ENCODE results near the gene IST1.
"Not testable (repeated sequence)": the region's sequence is repeated elsewhere in the genome, so short reads cannot be mapped to it uniquely, and the experiment has no call there.

Gene IST1

DNA sequence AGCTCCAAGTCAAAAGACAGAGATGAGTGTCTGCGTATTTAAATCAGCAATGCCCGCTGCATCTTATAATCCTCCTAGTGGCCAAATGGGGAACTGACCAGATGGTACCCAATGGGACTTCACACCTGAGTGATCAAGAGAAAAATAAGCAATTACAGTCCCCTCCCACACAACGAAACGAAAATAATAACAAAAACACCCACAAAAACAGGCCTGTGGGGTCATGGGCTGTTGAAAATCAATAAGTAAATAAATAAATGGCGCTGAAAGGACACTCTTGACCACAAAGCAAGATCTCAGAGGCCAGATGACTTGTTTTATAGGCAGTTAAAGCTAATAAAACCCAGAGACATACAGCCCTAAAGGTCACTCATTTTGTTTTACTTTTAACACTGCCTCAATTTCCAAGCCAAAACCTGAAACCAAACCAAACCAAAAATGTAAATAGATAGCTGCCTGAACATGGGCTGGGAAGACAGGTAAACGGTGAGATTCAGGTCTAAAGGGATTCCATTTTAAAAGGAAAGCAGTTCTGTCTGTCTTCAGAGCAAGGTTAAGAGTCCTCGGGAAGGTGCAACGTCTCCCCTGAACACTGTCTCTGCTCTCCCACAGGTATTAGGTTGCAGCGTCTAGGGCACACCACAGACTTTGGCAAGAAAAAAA, 12.7 kb upstream of the IST1 start:
- DNase-seq, result peak; percentile 62

DNA sequence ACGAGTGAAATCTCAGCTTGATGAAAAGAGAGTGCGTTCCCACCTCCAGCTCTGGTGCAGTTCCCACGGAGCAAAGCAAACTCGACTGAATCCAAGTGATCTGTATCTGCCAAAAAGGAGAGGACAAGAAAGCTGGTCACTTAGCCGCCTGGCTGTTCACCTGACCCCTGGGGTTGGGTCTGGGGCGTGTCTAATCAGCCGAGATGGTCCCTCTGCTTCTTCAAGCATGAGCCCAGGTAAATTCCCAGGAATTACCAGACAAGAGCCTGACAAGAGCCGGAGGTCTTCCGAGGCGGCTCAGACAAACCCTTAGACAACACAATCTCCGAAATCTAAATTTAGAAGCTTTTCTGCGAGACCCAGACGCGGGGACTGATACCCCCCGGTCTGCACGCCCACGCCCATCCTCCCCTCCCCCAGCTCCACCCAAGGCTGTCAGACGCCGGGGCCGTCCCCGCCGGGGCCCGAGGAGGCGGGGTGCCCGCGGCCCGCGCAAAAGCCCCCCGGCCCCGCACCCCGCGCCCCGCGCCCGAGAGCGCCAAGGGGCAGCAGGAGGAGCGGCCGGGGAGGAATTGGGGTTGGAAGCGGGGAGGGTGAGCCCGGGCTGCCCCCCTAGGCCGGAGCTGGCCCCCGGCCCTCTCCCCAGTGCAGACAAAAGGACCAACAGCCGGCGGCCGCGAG, 12.0 kb upstream of the IST1 start:
- peak; percentile 44 for DNase-seq

DNA sequence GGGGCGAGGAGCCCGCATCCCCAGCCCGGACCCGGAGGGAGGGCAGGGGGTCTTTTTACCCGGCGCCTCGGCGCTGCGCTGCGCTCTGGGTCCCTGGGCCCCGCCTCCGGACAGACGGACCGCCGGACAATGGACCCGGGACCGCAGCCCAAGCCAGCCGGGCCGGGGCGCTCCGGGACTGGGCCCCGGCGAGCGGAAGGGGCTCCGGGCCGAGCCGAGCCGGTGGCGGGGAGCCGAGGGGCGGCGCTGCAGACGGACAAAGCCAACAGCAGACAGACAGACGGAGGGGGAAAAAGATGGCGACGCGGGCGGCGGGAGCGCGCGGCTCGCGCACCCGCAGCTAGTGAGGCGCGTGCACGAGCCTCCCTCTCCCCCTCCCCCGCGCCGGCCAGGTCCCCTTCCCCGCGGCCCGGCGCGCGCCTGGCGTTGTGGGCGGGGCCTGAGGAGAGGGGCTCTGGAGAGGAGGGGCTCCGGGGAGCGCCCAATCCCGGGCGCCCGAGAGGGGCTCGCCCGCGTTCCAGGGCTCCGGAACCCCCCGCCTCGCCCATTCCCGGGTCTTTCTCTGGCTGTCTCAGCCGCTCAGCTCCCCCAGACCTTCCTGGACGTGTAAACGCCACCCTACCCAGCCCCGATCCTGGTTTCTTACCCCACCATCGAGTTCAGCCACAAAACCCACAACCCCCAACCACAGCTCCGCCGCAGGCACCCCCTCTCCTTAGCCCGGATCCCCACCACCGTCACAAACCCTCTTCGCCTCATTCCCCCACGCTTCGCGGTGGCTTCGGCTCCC, 11.3 kb upstream of the IST1 start, which contains the start of gene ZNF821:
ZNF821 (minus strand) TSS at position 334 of the 790 bp plus-strand sequence. CDS start 4,236 bp downstream, outside the sequence.
- DNase-seq, result peak; percentile 81

DNA sequence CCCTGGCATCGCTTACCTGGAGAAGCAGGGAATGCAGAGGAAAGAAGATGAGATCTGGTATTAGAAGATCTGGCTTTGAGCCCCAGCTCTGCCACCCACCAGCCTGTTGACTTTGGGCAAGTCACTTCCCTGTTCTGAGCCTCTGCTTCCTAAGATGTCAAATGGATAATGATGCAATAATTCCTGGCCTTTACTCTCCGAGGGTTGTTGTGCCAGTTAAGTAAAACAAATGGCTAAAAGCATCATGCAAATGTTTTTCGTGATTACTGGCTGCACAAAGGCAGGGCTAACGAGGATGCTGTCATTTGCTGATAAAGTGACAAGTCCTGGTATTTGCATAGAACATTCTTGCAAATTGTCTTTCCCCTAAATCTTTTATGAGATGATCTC, 10.1 kb upstream of the IST1 start:
- DNase-seq, result no peak

DNA sequence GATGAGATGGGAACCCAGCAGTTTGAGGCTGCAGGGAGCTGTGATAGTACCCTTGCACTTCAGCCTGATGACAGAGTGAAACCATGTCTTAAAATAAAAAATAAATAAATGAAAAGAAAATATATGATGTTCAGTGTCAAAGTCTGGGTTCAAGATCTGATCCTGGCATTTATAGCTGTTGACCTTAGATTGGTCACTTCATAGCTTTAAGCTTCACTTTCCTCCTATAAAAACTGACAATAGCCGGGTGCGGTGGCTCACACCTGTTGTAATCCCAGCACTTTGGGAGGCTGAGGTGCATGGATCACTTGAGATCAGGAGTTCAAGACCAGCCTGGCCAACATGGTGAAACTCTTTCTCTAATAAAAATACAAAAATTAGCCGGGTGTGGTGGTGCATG, 6.2 kb upstream of the IST1 start:
- no peak for DNase-seq

DNA sequence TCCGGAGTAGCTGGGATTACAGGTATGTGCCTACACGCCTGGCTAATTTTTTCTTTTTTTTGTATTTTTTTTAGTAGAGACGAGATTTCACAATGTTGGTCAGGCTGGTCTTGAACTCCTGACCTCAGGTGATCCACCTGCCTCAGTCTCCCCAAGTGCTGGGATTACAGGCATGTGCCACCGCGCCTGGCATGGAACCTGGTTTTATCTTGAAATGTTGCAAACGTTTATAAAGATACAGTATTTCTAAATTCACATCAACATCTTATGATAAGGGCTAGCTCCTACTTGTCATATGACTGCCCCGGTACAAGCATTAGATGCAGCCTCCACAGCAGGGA, 1.5 kb upstream of the IST1 start:
- DNase-seq, result no peak

DNA sequence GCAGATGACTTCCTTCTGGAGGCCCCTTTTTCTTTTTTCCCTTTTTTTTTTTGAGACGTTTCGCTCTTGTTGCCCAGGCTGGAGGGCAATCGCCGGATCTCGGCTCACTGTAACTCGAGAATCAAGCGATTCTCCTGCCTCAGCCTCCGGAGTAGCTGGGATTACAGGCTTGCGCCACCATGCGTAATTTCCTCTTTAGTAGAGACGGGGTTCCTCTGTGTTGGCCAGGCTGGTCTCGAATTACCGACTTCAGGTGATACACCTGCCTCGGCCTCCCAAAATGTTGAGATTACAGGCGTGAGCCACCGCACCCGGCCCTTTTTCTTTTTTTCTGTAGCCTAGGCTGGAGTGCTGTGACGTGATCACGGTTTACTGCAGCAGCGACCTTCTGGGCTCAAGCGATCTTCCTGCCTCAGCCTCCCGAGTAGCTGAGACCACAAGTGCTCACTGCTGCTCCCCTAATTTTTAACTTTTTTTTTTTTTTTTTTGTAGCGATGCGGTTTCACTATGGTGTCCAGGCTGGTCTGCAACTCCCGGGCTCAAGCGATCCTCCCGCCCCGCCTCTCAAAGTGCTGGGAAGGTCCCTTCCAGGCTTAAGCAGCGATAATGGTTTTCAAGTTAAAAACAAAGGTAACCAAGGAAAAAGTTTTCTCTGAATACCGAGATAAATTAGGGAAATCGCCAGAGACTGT, 956 bp upstream of the IST1 start:
- peak; percentile 51 for DNase-seq

DNA sequence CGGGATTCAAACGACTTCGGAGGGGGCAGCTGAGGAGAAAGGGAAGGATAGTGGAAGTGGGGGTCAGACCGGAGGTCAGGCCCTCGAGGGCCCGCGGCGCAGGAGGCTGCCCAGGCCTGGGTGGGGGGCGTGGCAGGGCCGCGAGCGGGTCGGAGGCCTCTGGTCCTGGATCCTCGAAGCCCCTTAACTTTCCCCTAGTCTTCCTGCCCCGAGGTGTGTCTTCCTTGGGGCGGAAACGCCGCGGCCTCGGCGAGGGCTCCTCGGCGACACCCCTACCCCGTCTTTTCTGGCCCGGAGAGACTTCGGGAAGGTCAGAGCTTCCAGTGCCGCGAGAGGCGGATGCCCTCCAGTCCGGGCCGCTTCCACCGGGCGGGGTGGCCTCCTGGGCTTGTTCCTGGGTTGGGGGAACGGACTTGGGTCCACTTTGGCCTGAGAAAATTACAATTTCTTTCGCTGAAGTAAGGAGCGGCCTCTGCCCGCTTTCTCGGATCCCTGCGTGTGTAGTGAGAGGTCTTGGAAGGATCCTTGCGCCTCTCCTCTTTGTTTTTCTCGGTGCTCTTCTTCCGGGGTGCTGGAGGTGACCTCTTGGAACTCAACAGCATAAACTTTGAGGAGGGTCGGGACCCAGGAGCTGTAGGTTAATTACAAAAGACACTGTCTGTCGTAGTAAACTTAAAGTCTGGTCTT, 491 bp downstream of the IST1 start:
- DNase-seq, result peak; percentile 63

DNA sequence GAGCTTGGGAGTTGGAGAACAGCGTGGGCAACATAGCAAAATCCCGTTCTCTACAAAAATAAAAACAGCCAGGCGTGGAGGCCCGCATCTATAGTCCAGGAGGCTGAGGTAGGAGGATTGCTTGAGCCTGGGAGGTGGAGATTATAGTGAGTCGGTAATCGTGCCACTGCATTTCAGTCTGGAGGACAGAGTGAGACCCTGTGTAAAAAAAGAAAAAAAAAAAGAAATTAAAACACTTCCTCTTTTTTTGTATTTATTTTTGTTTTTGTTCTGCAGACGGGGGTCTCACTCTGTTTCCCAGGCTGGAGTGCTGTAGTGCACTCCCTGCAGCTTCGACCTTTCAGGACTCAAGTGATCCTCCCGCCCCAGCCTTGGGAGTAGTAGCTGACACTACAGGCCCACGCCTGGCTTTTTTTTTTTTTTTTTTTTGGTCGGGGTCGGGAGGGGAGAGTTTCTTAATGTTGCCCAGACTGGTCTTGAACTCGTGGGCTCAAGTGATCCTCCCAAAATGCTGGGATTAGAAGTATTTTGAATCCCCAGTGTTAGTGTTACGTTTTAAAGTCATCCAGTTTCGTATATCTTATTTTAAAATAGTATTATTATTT, 1.5 kb downstream of the IST1 start:
- DNase-seq, result no peak

DNA sequence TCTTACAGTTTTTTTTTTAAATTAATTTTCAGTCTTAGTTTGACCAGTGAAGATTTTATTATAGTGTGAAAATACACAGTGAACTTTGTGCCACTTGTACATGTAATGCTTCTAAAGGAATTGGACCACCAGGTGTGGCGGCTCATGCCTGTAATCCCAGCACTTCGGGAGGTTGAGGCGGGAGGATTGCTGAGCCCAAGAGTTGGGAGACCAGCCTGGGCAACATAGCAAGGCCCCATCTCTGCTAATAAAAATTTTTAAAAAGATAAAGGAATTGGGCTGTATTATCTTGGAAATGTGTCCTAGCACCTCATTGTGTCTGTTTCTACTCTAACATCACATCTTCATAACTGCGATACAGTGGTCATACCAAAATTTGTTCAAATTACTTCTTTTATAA, 3.8 kb downstream of the IST1 start:
- DNase-seq, result no peak

DNA sequence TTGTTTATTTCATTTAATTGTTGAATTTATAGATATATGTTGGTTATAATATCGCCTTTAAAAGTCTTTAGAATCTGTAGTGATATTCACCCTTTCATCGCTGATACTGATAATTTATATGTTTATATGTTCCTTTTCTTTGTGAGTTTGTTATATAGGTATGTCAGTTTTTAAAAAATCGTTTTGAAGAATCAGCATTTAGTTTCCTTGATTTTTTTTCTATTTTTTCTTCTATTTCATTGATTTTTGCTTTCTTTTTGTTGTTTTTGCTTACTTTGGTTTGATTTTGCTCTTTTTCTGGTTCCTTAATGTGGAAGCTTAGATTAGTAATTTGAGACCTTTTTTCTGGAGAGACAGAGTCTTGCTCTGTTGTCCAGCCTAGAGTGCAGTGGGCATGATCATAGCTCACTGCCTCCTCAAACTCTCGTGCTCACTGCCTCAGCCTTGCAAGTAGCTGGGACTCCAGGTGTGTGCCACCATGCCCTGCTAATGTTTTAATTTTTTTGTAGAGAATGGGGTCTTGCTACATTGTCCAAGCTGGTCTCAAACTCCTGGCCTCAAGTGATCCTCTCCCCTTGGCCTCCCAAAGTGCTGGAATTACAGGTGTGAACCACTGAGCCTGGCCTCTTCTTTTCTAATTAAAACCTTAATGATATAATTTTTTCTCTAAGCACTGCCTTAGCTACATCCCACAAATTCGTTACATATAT, 7.5 kb downstream of the IST1 start:
- no peak for DNase-seq

DNA sequence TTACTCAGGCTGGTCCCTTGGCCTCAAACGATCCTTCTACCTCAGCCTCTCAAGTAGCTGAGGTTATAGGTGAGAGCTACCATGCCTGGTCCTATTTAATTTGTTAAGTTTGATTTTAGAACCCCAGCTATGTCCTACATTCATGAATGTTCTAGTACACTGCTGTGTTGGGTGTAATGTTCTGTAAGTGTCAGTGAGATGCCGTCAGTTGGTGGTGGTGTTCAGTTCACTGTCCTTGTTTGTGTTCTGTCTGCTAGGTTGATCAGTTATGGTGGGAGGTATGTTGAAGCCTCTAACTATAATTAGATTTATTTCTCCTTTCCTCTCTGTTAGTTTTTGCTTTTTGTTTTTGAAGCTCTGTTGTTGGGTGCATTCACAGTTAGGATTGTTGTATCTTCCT, 8.3 kb downstream of the IST1 start:
- no peak for DNase-seq

DNA sequence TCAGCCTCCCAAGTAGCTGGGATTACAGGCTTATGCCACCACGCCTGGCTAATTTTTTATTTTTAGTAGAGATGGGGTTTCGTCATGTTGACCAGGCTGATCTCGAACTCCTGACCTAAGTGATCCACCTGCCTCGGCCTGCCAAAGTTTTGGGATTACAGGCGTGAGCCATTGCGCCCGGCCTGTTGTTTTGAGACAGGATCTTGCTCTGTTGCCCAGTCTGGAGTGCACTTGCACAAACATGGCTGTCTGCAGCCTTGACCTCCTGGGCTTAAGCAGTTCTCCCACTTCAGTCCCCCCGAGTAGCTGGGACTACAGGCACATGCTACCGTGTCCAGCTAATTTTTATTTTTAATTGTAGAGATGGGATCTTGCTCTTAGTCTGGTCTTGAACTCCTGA, 8.9 kb downstream of the IST1 start:
- DNase-seq, result no peak

DNA sequence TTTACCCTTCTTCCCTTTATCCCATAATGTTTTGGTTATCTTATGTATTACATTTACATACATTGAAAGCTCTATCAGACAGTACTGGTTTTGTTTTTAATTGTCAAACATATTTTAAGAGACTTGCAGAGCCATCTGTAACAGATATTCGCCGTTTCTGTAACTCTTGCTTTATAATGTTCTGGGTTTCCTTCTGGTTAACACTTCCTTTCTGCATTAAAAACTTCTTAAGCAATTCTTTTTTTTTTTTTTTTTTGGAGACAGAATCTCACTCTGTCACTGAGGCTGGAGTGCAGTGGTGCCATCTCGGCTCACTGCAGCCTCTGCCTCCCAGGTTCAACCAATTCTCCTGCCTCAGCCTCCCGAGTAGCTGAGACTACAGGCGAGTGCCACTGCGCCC, 10.4 kb downstream of the IST1 start:
- not testable (repeated sequence) for DNase-seq

DNA sequence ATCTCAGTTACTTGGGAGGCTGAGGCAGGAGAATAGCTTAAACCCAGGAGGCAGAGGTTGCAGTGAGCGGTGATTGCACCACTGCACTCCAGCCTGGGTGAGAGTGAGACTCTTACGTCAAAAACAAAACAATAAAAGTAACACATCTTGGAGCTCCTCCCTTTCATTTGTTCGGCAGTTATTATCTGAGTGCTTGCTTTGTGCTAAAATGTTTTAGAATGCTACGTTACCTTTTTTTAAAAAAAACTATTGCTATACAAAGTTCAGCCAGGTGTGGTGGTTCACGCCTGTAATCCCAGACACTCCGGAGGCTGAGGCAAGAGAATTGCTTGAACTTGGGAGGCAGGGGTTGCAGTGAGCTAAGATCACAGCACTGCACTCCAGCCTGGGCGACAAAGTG, 15.8 kb downstream of the IST1 start:
- DNase-seq, result no peak

DNA sequence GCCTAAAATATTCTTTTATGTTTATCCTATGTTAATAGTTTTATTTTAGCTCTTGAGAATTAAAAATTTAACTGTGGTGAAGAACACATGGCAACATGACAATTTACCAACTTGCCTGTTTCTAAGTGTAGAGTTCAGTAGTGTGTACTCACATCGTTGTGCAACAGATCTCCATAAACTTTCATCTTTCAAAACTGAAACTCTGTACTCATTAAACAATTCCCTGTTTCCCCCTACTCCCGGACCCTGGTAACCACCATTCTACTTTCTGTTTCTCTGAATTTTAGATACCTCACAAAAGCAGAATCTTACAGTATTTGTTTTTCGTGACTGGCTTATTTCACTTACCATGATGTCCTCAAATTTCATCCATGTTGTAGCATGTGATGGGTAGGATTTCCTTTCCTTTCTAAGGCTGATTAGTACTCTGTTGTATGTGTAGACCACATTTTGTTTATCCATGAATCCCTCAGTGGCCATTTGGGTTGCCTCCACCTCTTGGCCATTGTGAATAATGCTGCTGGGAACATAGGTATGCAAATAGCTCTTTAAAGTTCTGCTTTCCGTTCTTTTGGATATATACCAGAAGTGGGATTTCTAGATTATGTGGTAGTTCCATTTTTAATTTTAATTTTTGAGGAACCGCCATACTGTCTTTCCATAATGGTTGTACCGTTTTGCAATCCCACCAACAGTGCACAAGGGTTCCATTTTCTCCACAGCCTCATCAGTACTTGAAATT, 17.4 kb downstream of the IST1 start:
- DNase-seq, result no peak

DNA sequence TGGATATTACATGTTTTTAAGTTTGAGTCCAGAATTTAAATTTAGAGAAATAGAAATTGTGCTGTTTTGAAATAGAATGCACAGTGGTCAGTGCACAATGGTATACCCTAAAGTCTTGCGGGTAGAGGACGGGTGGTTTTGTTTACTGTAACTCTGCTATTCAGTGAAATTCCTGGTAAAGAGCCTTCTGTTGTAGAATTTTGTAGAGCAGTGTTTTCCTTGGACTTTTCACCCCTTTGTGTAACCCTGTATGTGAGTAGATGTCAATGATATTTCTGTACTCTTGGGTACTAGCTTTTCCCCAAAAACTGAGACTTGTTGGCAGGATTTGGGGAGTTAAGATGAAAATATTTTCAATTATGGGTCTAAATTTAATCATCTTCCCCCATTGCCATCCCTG, 19.5 kb downstream of the IST1 start:
- no peak for DNase-seq

DNA sequence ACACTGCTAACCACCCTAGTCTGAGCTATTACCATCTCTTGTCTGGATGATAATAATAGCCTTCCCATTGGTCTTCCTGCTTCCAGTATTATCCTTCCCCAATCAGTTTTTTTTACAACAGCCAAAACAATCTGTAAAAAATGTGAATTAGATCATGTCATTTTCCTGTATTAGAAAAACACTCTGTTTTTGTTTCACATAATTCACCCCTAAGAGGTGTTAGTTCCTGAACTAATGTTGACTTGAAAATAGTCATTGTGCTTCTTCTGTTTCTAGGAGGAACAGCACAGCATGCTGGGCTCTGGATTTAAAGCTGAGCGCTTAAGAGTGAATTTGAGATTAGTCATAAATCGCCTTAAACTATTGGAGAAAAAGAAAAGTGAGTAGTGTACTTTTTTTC, 20.0 kb downstream of the IST1 start:
- no peak for DNase-seq

DNA sequence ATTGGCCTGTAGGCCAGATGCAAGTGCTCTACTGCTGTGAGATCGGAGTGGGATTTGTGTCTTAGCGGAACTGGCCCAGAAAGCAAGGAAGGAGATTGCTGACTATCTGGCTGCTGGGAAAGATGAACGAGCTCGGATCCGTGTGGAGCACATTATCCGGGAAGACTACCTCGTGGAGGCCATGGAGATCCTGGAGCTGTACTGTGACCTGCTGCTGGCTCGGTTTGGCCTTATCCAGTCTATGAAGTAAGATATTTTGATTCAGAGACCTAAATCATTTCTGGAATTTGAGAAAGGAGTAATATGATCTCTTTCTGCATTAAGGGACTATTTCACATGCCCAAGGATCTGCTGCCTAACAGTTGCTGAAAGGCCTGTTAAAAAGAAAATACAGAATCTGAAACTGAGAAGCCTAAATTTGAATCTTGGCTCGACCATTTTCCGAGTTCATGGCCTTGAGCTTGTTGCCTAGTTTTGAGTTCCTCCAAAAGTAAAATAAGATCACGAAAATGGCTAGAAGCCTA, 21.1 kb downstream of the IST1 start:
- no peak for DNase-seq

DNA sequence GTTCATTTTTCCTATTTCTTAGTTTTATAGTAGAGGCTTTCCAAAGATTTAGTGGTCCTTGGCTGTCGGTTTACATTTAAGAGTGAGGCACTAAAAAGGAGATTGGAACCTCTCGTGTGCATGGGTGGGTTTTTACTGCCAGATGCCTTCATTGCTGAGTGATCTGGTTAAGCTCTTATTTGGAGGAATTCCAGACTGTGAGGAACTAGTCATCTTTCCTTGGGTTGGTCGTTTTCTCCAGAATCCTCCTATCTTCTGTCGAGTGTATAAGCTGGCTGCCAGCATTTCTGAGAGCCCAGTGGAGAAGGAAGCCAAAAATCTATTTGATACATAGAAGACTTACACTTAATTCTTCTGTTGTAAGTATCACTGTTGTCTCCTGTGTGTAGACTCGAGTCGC, 22.6 kb downstream of the IST1 start:
- no peak for DNase-seq

DNA sequence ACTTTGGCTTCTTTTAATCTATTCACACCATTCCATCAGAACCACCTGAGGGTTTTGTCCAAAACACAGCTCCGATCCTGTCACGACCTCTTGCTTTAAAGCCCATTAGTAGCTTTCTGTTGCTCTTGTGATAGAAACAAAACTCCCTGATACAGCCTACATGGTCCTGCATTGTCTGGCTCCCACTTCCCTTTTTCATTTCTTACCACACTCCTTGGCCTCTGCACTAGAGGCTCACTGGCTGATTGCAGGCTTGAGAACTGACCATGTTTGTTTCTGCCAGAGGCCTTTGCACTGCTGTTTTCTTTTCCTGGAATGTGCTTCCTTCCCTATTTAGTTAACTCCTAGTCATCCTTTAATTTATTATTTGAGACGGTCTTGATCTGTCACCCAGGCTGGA, 23.7 kb downstream of the IST1 start:
- no peak for DNase-seq

Measured in NCI-H146 (cell line).